ENCODE measurements around the gene CD300E. TPM values are rescaled to one million over a fixed set of nuclear protein-coding genes. Genes with fewer than 3 reads are reported as not detected.

CD300E gene
- total and polyA plus RNA-seq, 2 of the 4 experiments (the other 2 are of a cell fraction): not detected

- CTCF ChIA-PET: no interaction called here
- H3K4me1 ChIP-seq (ENCODE audit: control insufficient read depth, insufficient read depth, low read length): no peaks in the 10 kb centered on the region
- H2AK9ac ChIP-seq (replicated peaks; ENCODE audit: low read depth, low read length, poor library complexity): no peak overlapping the region
- H3K9me3 ChIP-seq (ENCODE audit: control insufficient read depth, insufficient read depth, low read length): no peaks in the 10 kb centered on the region
- no peaks in the 10 kb centered on the region for H3K36me3 ChIP-seq (ENCODE audit: control insufficient read depth, insufficient read depth, low read length)
- no peak overlapping the region for H3K4ac ChIP-seq (ENCODE audit: low read depth, low read length)
- no peak overlapping the region for H3K23ac ChIP-seq (ENCODE audit: low read depth, low read length)
- no peak overlapping the region for H4K91ac ChIP-seq (ENCODE audit: insufficient read depth, low read depth, low read length)
- H3K4me2 ChIP-seq (ENCODE audit: low read depth, low read length): no peak overlapping the region
- H2BK120ac ChIP-seq (ENCODE audit: low read depth, low read length): no peak overlapping the region
- 20% methylated on average over 1 of the region's 10 CpGs; no CpG with 5 or more reads in 1 of the 2 experiments for WGBS, 2 experiments (ENCODE audit: extremely low coverage in 2 of 2, insufficient read length in 1 of 2)
- H3K79me1 ChIP-seq (ENCODE audit: low read depth in 1 of 2, low read length in 2 of 2): no peaks in the 10 kb centered on the region
- H4K5ac ChIP-seq (ENCODE audit: low read depth, low read length): no peak overlapping the region
- ATAC-seq (ENCODE audit: low read depth) (no peak), DNase-seq (no peak)
- H3K27me3 ChIP-seq (ENCODE audit: control insufficient read depth, insufficient read depth, low read length): no peaks in the 10 kb centered on the region
- no peak overlapping the region for H2AK5ac ChIP-seq (ENCODE audit: low read depth, low read length)
- no peak overlapping the region for H2BK15ac ChIP-seq (ENCODE audit: low read depth, low read length)
- no TSS peak for BruUV-seq (replicated peaks)
- no peaks in the 10 kb centered on the region for H4K20me1 ChIP-seq (ENCODE audit: insufficient read depth, low read length)
- H3K18ac ChIP-seq (ENCODE audit: low read depth, low read length): no peak overlapping the region
- H3K14ac ChIP-seq (replicated peaks; ENCODE audit: low read depth, low read length): no peak overlapping the region
- no peak overlapping the region for H2BK5ac ChIP-seq (ENCODE audit: low read depth, low read length, poor library complexity, severe bottlenecking)
- H3K27ac ChIP-seq (ENCODE audit: insufficient read depth, low read length): no peak overlapping the region
- POLR2A ChIA-PET (ENCODE audit: unreplicated experiment): no interaction called here
- no peak overlapping the region for H4K8ac ChIP-seq (ENCODE audit: low read depth in 2 of 2, low read length in 2 of 2)
- no peak overlapping the region for H3K56ac ChIP-seq (ENCODE audit: extremely low read depth, insufficient read depth, low read length)
- dilution Hi-C loops (cut with HindIII; ENCODE audit: low sequenced_read_pairs, unreplicated experiment) (no loop called here), intact Hi-C loops (cut with micrococcal nuclease) (no loop called here), in situ Hi-C loops (cut with MboI; ENCODE audit: low sequenced_read_pairs) (no loop called here)
- no peak overlapping the region for H2AFZ ChIP-seq (replicated peaks; ENCODE audit: low read length, poor library complexity)
- no peaks in the 10 kb centered on the region for H3K9me1 ChIP-seq (ENCODE audit: insufficient read depth, low read length)
- no peak overlapping the region for H3K9ac ChIP-seq (ENCODE audit: low read depth, low read length)
- H2BK20ac ChIP-seq (ENCODE audit: low read depth, low read length): no peak overlapping the region
- TF ChIP-seq, protein P1, sequence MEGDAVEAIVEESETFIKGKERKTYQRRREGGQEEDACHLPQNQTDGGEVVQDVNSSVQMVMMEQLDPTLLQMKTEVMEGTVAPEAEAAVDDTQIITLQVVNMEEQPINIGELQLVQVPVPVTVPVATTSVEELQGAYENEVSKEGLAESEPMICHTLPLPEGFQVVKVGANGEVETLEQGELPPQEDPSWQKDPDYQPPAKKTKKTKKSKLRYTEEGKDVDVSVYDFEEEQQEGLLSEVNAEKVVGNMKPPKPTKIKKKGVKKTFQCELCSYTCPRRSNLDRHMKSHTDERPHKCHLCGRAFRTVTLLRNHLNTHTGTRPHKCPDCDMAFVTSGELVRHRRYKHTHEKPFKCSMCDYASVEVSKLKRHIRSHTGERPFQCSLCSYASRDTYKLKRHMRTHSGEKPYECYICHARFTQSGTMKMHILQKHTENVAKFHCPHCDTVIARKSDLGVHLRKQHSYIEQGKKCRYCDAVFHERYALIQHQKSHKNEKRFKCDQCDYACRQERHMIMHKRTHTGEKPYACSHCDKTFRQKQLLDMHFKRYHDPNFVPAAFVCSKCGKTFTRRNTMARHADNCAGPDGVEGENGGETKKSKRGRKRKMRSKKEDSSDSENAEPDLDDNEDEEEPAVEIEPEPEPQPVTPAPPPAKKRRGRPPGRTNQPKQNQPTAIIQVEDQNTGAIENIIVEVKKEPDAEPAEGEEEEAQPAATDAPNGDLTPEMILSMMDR (conservative IDR thresholded peaks at IDR 0.05; ENCODE audit: low read depth, low read length): no peak
- TF ChIP-seq CEBPB (IDR thresholded peaks at IDR 0.05; ENCODE audit: low read depth, low read length): no peak
- TF ChIP-seq MXI1 (IDR thresholded peaks at IDR 0.05; ENCODE audit: borderline replicate concordance, low read depth, low read length): no peak
- TF ChIP-seq RCOR1 (IDR thresholded peaks at IDR 0.05; ENCODE audit: insufficient replicate concordance, low read length): no peak
- no peak for TF ChIP-seq BHLHE40 (IDR thresholded peaks at IDR 0.05; ENCODE audit: low read depth, low read length)
- no peak overlapping the region for H3K4me3 ChIP-seq (ENCODE audit: insufficient read depth, low read depth, low read length)
Observed at GRCh38 chr17:74639704-74640151, 16.2 kb upstream of the CD300E start.
